ENCODE data around the gene GABRA6. TPM values are rescaled to one million over a fixed set of nuclear protein-coding genes. Genes with fewer than 3 reads are reported as not detected.
"Not testable (repeated sequence)": the region's sequence is repeated elsewhere in the genome, so short reads cannot be mapped to it uniquely, and the experiment has no call there.

The GABRA6 gene
- total RNA-seq: not detected in 2 replicates

- intact Hi-C loops (cut with micrococcal nuclease): no loop called here
Observed at GRCh38 chr5:161685461-161685860, at the start of gene GABRA6. Gene GABRA6 (plus strand): TSS chr5:161685721. CDS start chr5:161685990, 269 bp downstream.

GRCh38 chr5:161637591-161637990 lies 47.9 kb upstream of the GABRA6 start:
- intact Hi-C loops (cut with micrococcal nuclease): no loop called here

GRCh38 chr5:161641444-161641843 lies 44.1 kb upstream of the GABRA6 start:
- intact Hi-C loops (cut with micrococcal nuclease): no loop called here

GRCh38 chr5:161645264-161645663 lies 40.3 kb upstream of the GABRA6 start:
- intact Hi-C loops (cut with micrococcal nuclease): no loop called here

- intact Hi-C loops (cut with micrococcal nuclease): not testable (repeated sequence)
Observed at GRCh38 chr5:161651926-161652325, 33.6 kb upstream of the GABRA6 start.

- intact Hi-C loops (cut with micrococcal nuclease): no loop called here
Observed at GRCh38 chr5:161660806-161661205, 24.7 kb upstream of the GABRA6 start.

GRCh38 chr5:161663431-161663830 lies 22.1 kb upstream of the GABRA6 start:
- intact Hi-C loops (cut with micrococcal nuclease): no loop called here

GRCh38 chr5:161676103-161676502 lies 9.4 kb upstream of the GABRA6 start:
- intact Hi-C loops (cut with micrococcal nuclease): no loop called here

- intact Hi-C loops (cut with micrococcal nuclease): no loop called here
Observed at GRCh38 chr5:161686149-161686548, 628 bp downstream of the GABRA6 start.

GRCh38 chr5:161686881-161687280 lies 1.4 kb downstream of the GABRA6 start:
- intact Hi-C loops (cut with micrococcal nuclease): no loop called here

GRCh38 chr5:161687316-161687715 lies 1.8 kb downstream of the GABRA6 start:
- intact Hi-C loops (cut with micrococcal nuclease): no loop called here

- intact Hi-C loops (cut with micrococcal nuclease): no loop called here
Observed at GRCh38 chr5:161691911-161692310, 6.4 kb downstream of the GABRA6 start.

- intact Hi-C loops (cut with micrococcal nuclease): no loop called here
Observed at GRCh38 chr5:161697001-161697400, 11.5 kb downstream of the GABRA6 start.

- intact Hi-C loops (cut with micrococcal nuclease): no loop called here
Observed at GRCh38 chr5:161700065-161700464, 14.5 kb downstream of the GABRA6 start.

GRCh38 chr5:161703528-161703927 lies 18.0 kb downstream of the GABRA6 start:
- intact Hi-C loops (cut with micrococcal nuclease): no loop called here

GRCh38 chr5:161707382-161707781 lies 21.9 kb downstream of the GABRA6 start:
- intact Hi-C loops (cut with micrococcal nuclease): no loop called here

- intact Hi-C loops (cut with micrococcal nuclease): no loop called here
Observed at GRCh38 chr5:161709239-161709638, 23.7 kb downstream of the GABRA6 start.

GRCh38 chr5:161713042-161713441 lies 27.5 kb downstream of the GABRA6 start:
- intact Hi-C loops (cut with micrococcal nuclease): no loop called here

GRCh38 chr5:161719157-161719556 lies 33.6 kb downstream of the GABRA6 start:
- intact Hi-C loops (cut with micrococcal nuclease): no loop called here

GRCh38 chr5:161720460-161720859 lies 34.9 kb downstream of the GABRA6 start:
- intact Hi-C loops (cut with micrococcal nuclease): no loop called here

- intact Hi-C loops (cut with micrococcal nuclease): no loop called here
Observed at GRCh38 chr5:161734741-161735140, 49.2 kb downstream of the GABRA6 start.

GRCh38 chr5:161740433-161740832 lies 54.9 kb downstream of the GABRA6 start:
- intact Hi-C loops (cut with micrococcal nuclease): no loop called here

GRCh38 chr5:161744276-161744675 lies 58.8 kb downstream of the GABRA6 start:
- intact Hi-C loops (cut with micrococcal nuclease): no loop called here

GRCh38 chr5:161745392-161745791 lies 59.9 kb downstream of the GABRA6 start:
- intact Hi-C loops (cut with micrococcal nuclease): no loop called here

All from T-helper 2 cell treated with Interferon-gamma antibody and Interleukin-4, amounts not matched to agents 100 ng/mL and 5 ng/mL, for 36 hours (primary cell).